ENCODE measurements around the gene PRKD1.

PRKD1 gene

DNA sequence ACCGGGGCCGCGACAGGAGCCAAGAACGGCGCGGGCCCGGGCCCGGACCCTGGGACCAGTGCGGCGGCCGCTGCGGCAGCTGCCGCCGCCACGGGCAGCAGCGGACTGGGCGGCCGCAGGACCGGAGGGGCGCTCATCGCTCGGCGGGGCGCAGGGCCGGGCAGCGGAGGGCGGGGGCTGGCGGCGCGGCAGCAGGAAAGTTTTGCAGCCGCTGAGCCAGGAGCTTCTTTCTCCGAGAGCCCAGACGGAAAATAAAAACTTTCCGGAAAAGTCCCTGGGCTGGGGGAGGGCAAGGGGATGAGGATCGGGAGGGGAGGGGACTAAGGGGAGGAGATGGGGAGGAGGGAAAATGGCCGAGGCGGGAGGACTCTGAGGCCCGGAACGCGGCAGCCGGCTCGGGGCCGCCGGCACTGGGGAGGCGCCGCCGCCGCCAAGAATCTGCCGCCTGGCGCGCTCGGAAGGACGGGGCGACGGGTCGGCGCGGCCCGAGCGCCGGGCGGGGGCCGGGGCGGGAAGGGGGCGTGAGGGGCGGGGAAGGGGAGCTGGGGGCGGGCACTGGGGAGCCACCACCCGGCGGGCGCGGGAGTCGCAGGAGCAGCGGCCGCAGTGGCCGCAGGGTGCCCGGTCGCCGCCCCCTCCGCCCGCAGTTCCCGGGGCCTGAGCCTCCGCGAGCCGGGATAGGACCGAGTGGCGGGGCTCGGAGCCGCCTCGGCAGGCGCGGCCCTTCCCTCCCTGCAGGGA, at the start of gene PRKD1:
Gene PRKD1 (minus strand): TSS at position 472 of the 741 bp plus-strand sequence.
- peak; percentile 29 for DNase-seq (ENCODE audit: low read depth)

DNA sequence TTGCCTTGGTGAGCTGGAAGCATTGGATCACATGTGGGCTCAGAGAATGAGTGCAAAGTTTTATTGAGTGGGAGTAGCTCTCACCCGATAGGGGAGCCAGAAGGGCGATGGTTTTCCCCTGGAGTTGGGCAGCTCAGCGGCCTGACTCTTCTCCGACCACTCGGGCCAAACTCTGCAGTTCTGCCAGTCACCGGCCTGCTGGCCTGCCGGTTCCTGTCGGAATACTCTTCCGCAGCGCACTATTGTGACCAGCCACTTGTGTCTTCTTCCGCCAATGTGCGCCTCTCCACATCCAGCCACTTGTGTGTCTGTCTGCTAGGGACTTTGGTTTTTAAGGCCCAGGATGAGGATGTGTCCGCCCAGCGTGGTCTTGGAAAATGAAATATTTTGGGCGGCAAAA, 43.5 kb upstream of the PRKD1 start:
- DNase-seq (ENCODE audit: low read depth): no peak

DNA sequence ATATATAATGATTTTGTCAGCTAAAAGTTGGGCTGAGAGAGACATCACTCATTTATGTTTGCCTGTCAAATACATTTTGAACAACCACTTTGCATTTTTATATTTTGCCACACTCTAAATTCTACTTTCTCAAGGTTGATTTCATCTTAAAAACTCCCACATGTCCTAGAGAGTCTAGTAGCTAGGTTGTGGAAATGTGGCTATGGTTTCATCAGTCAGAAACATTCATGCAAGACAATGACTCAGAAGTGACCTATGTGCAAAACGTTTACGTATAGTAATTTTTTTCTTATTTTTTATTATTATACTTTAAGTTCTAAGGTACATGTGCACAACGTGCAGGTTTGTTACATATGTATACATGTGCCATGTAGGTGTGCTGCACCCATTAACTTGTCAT, 27.4 kb upstream of the PRKD1 start:
- DNase-seq (ENCODE audit: low read depth): no peak

DNA sequence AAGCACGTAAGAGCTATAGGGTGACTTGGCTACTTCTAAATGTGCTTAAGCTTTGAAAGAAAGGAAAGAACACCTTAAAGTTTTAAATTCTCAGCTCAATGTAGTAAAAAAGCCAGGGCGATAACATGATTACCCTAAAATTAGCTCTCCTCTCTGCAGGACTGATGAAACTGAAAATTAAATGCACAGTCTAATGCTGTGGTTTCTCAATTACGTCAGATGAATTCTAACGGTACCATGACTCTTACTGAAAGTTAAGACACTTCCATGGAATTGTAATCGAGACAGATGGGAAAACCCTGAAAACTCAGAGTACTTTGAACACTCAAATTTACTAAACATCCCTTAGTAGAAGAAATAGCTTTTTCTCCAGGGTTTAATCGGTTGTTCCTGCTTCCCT, 25.9 kb upstream of the PRKD1 start:
- no peak for DNase-seq (ENCODE audit: low read depth)

DNA sequence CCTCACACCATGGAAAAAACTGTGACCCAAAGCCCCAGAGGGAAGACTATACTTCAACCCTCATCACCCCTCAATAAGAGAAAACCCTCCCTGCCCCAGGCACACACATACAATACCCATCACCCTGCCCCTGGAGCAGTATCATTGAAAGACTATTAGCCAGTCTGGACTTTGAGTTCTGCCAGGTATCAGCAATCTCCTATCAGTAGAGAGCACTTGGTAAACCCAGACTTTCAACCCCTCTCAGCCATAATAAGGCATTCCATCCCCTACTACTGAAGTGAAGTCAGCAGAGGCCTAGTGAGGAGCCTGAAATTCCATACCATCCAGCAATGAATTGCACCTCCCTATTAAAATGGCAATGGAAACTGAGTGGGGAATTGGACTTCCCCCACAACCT, 16.4 kb upstream of the PRKD1 start:
- DNase-seq (ENCODE audit: low read depth): no peak

DNA sequence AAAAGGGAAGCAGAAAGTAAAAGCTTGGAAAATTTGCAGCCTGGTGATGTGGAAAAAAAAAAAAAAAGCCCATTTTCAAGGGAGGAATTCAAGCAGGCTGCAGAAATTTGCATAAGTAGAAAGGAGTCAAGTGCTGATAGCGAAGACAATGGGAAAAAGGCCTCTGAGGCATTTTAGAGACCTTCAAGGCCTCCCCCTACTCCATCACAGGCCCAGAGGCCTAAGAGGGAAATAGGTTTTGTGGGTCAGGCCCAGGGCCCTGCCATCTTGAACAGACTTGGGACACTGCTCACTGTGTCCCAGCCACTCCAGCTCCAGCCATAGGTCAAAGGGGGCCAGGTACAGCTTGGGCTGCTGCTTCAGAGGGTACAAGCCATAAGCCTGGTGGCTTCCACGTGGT, 13.8 kb upstream of the PRKD1 start:
- DNase-seq (ENCODE audit: low read depth): no peak

DNA sequence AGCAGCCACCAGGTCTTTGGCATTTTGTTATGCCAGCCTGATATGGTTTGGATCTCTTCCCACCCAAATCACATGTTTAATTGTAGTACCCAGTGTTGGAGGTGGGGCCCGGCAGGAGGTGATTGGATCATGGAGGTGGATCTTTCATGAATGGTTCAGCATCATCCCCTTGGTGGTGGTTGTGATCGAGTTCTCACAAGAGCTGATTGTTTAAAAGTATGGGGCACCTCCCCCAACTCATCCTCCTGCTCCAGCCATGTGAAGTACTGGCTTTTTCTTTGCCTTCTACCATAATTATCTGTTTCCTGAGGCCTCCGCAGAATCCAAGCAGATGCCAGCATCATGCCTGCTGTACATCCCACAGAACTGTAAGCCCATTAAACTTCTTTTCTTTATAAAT, 12.8 kb upstream of the PRKD1 start:
- DNase-seq (ENCODE audit: low read depth): no peak

DNA sequence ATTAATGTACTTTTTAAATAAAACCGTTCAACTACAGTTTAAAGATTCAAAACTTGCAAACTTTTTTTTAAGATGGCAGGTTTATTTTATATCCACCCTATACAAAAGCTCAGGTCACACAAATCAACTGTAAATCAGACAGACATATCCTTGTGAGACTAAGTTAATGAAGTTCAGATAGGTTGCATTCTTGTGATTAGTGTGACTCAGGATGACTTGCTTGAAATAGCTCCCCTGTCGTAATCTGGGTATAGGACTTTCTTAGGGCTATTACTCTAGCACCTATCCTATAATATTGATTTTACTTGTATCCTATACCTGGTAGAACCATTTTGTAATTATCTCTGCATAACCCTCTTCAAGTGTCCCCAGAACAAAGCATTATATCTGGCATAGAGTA, 9.5 kb upstream of the PRKD1 start:
- DNase-seq (ENCODE audit: low read depth): no peak

DNA sequence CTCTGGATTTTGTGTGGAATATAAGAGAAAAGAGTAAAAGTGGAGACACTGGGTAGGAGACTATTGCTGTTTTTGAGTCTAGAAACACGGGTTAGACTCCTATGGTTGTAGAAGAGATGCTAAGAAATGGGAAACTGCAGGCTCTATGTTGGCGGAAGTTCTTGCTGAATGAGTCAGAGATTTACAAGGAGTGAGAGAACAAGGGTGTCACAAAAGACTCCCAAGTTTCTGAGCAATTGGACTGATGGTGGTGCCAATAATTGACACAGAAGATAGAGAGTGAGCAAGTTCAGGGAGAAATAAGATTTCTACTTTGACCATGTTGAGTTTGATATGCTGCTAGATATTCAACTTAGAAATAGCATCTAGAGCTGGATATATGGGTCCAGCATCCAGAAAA, 2.6 kb upstream of the PRKD1 start:
- DNase-seq (ENCODE audit: low read depth): no peak

DNA sequence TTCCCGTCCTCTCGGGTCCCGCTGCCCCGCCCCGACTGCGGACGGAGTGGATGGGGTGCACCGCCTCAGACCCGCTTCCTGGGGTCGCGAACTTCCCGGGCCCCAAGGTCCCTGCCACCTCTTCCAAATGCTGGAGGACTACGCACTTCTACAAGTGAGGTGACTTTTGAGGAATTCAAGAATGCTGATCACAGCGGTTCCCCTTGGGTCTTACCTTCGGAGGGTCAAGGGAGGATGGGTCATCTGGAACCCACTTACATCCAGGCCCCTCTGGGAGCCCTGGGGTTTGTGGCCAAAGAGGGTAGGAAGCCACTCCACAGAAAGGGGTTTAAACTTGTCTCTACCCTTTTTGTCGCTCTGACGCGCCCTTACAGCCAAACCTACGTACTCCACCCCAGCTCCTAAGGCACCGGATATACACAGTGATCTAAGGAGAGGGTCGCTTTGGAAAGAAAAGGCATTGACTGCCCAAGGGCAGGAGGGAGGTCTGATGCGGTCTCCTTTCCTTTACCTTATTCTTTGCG, 532 bp upstream of the PRKD1 start:
- no peak for DNase-seq (ENCODE audit: low read depth)

DNA sequence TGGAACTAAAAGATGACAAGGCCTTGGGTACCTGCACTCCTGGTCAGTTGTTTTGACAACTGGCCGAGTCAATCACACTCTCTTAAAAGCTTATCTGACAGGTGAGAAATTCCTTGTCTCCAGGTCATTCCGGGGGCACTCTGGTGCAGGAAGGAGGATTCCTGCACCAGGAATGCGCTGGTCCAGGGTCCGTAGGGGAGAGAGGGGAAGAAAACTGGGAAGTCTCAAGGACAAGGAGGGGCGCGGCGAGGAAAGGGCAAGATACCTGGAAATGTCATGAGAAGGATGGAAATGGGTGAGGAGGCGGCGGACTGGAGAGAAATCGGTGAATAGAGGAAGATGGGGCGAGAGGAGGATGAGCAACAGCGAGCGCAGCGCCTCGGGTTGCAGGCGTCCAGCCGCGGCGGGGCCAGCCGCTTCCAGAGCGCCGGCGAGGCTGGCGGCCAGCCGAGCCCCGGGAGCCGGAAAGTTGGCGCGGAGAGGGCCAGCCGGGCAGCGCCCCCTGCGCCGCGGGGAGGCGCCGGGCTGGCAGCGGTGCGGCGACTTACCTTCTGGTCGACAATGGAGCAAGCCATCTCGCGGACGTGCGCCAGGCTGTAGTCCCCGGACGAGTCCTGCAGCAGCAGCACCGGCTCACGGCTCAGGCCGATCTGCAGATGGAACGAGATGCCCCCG, 809 bp downstream of the PRKD1 start:
- no peak for DNase-seq (ENCODE audit: low read depth)

DNA sequence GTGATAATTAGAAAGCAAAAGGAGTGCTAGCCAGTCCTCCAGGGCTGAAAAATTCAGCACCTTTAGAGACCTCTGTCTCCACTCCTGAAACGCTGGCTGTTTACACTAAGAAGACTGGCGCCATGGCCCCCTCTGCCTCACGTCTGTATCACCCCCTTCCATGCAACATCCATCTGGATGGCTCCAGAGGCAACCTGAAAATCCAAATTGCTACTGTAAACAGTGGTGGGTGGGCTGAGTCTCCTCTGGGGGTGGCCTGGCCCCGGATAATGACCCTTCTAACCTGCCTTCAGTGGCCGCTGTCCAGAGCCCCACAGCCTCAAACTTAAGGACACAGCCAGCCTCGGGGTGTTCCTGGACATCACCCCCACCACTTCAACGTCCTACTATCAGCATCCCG, 1.4 kb downstream of the PRKD1 start:
- no peak for DNase-seq (ENCODE audit: low read depth)

DNA sequence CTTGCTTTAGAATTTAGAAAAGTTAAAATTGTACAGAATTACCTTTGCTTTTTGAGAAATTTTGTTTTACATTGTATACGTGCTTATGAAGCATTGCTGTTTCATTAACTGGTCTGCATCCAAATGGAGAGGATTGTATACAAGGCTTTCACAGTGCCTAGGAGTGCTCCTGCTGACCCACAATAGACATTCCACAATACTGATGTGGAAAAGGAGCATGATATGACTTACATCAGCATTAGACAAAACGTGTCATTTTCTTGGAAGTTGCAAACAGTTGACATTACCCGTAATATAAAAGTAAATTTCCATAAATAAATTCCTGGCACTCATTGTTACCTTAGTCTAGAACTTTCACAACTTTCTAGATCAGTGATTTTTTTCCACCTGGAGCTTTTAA, 1.9 kb downstream of the PRKD1 start:
- DNase-seq (ENCODE audit: low read depth): no peak

DNA sequence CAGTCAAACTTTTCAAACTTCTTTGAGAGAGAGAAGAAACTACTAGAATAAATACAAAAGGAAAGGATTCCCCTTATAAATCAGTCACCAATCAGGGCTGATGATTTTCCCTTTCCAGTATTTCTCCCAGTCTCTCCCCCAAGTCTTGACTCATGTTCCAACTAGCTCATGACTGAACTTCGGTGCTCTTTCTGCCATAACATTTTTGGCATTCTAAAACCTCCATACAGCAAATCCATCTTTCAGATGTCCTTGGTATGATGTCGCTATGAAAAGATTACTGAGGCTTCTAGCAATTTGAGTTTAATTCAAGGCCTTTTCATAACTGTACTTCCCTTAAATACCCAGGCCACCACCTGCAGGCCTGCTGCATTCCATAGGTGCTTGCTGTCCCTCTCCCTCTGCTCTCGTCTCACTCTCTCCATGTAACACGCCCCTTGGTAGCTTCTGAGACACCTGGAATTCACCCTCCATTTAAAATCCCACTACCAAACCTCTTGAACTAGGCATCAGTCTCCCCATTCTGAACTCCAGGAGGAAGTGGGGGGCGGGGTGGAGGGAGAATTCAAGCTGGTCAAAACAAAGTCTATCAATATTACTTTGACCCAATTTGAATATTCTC, 2.4 kb downstream of the PRKD1 start:
- DNase-seq (ENCODE audit: low read depth): no peak

DNA sequence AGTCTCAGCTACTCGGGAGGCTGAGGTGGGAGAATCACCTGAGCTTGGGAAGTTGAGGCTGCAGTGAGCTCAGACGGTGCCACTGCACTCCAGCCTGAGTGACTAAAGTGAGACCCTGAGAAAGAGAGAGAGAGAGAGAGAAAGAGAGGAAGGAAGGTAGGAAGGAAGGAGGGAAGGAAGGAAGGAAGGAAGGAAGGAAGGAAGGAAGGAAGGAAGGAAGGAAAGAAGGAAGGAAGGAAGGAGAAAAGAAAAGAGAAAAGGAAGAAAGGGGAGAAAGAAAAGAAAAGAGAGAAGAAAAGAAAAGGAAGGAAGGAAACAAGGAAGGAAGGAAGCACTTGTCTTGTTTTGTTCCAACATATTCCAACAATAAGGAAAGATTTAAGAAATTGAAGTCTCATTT, 7.8 kb downstream of the PRKD1 start:
- DNase-seq (ENCODE audit: low read depth): no peak

DNA sequence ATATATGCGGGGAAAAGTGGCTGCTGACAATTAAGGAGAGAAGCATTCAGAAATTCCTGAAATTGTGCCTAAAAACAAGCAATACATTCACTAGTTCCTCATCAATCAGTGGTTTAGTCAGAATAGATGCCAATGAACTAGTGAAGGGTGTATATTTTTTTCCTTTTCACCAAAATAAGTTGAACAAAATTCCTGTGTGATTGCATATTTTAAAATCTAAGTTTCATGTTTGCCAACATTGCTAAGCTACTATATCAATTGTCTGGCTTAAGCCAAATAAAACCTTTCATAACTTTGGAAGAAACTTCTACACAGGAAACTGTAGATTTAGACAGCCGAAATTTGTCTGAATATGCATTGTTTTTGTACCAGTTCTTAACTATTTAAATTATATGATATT, 8.7 kb downstream of the PRKD1 start:
- DNase-seq (ENCODE audit: low read depth): no peak

DNA sequence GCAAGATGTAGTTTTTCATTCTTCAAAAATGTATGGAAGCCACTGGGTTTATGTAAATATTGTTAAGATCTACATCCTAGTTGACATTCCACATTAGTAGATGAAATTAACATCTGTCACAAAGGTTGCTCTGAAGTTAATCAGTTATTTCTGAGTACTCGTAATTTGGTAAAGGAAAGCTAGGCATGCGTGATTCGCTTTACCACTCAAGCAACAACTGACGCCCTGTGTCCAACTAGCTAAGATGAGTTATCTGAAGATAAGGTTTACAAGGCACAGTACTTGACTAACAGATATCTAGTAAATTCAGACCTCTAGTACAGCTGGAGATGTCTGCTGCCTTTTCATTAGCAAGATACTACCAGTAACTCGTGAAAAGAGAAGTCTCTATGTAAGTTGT, 14.1 kb downstream of the PRKD1 start:
- DNase-seq (ENCODE audit: low read depth): no peak

DNA sequence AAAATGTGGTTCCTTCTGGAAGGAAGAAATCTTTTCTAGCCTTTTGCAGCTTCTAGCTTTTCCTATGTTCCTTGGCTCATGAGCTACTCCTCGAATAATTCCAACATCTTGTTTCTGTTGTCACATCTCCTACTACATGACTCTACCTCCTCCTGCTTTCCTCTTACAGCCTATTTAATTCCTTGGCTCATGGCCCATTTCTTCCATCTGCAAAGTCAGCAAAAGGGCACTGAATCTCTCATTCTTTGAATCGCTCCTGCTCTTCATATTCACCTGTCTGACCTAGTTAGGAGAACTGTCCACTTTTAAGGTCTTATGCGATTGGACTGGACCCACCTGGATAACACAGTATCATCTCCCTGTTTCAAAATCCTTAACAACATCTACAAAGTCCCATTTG, 15.8 kb downstream of the PRKD1 start:
- no peak for DNase-seq (ENCODE audit: low read depth)

DNA sequence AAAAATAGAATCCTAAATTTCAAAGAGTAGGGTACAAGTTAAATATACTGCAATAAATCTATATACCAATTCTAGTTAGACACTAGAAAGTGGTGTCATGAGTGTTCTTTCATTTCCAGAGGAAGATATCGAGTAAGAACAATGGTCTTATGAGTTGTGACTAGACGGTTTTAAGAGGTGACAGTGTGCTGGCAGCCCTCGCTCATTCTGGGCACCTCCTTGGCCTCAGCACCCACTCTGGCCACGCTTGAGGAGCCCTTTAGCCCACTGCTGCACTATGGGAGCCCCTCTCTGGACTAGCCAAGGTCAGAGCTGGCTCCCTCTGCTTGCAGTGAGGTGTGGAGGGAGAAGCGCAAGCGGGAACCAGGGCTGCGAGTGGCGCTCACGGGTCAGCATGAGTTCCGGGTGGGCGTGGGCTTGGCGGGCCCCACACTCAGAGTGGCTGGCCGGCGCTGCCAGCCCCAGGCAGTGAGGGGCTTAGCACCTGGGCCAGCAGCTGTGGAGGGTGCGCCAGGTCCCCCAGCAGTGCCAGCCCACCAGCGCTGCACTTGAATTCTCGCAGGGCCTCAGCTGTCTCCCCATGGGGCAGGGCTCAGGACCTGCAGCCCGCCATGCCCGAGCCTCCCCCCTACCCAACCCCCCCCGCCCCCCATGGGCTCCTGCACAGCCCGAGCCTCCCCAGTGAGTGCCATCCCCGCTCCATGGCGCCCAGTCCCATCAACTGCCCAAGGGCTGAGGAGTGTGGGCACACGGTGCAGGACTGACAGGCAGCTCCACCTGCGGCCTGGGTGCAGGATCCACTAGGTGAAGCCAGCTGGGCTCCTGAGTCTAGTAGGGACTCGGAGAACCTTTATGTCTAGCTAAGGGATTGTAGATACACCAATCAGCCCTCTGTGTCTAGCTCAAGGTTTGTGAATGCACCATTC, 18.7 kb downstream of the PRKD1 start:
- DNase-seq (ENCODE audit: low read depth): no peak

DNA sequence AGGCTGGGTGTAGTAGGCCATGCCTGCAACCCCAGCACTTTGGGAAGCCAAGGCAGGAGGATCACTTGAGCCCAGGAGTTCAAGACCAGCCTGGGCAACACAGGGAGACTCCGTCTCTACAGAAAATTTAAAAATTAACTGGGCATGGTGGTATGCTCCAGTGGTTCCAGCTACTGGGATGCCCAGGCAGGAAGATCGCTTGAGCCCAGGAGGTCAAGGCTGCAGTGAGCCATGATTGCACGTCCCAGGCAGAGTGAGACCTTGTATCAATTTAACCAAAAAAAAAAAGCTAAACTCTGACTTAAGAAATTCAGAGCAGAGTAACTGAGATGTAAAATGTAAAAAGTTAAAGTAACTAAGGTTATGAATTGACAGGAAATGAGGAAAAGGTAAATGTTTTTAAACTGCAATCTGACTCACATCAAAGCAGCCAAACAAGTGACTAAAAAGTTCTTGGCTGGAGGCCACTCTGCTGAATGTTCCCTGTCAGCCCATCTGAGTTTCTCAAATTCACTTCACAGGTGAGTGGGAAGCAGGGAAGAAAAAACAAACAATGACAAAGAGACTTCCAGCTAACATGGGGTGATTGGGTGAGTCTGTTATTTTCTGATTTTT, 21.3 kb downstream of the PRKD1 start:
- no peak for DNase-seq (ENCODE audit: low read depth)

DNA sequence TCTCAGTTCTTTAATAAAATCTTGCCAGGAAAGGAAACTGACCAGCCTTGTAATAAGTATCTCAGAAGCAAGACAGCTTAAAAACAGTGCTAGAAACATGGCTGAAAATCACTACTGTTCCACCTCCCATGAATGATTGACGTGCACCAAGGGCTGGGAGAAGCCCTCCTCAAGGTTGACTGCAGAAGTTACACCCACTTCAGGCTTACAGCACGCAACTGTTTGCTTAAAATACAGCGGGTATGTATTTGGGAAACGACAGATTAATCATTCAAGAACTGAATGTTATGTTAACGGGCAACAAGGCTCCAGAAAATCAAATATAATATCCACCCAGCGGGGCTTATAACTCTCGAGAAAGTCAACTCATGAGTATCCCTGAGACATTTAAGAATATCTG, 22.1 kb downstream of the PRKD1 start:
- no peak for DNase-seq (ENCODE audit: low read depth)
